GM12801 (cell line): ENCODE measurements around the gene CAB39L.

Source experiments
- TF ChIP-seq, protein P1 (sequence below): IDR thresholded peaks from one replicate; pipeline ENCODE4 v1.5.1; 2011; ENCODE audit warnings: control low read depth; ENCODE audit not compliant: insufficient read length; ENCODE audit errors: extremely low read depth

The CAB39L gene

DNA sequence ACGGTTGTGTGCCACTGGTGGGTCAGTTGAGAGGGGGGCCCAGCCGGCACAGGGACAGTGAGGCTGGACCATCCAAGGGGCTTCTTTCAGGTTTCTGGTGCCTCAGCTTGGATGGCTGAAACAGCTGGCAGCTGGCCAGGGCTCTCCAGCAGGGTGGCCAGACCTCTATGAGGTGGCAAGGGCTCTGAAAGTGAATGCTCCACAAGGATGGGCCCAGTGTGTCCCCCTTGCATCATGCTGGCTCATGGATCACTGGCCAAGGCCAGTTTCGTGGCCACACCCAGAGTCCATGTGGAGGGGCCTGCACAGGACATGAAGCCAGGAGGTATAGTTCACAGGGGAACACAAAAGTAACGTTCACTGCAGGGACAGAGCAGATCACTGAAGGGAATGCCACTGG is 146.5 kb downstream of the CAB39L start:
- TF ChIP-seq, protein P1, sequence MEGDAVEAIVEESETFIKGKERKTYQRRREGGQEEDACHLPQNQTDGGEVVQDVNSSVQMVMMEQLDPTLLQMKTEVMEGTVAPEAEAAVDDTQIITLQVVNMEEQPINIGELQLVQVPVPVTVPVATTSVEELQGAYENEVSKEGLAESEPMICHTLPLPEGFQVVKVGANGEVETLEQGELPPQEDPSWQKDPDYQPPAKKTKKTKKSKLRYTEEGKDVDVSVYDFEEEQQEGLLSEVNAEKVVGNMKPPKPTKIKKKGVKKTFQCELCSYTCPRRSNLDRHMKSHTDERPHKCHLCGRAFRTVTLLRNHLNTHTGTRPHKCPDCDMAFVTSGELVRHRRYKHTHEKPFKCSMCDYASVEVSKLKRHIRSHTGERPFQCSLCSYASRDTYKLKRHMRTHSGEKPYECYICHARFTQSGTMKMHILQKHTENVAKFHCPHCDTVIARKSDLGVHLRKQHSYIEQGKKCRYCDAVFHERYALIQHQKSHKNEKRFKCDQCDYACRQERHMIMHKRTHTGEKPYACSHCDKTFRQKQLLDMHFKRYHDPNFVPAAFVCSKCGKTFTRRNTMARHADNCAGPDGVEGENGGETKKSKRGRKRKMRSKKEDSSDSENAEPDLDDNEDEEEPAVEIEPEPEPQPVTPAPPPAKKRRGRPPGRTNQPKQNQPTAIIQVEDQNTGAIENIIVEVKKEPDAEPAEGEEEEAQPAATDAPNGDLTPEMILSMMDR: no peak

DNA sequence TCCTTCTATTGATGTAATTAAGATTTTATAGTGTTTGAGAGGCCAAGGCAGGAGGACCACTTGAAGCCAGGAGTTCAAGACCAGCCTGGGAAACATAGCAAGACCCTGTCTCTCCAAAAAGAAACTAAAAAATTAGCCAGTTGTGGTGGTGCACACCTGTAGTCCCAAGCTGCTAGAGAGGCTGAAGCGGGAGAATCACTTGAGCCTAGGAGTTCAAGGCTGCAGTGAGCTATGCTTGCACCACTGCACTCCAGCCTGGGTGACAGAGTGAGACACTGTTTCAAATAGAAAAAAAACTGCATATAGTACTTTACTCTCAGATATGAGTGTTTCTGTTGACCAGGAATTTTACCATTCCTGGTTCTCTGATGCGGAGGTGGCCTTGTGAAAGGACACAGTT is 147.2 kb downstream of the CAB39L start:
- TF ChIP-seq, protein P1: no peak

DNA sequence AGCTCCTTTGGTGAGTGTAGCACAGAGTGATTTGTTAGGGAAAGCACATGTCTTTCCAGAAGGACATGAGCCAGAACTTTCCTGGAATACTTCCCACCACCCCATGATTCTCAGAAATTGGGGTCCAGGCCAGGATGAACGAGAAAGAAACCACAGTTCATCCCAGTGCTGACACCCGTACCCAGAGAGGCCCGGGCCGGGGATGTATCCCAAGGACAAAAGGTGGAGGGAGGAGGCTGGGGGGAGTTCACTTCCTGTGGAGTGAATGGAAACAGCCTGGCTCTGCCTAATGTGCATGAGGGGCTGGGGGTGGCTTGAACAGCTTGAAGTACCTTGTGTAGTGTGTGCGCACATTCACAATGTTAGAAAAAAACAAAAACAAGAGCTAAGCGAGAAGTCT is 148.6 kb downstream of the CAB39L start:
- TF ChIP-seq, protein P1: no peak

DNA sequence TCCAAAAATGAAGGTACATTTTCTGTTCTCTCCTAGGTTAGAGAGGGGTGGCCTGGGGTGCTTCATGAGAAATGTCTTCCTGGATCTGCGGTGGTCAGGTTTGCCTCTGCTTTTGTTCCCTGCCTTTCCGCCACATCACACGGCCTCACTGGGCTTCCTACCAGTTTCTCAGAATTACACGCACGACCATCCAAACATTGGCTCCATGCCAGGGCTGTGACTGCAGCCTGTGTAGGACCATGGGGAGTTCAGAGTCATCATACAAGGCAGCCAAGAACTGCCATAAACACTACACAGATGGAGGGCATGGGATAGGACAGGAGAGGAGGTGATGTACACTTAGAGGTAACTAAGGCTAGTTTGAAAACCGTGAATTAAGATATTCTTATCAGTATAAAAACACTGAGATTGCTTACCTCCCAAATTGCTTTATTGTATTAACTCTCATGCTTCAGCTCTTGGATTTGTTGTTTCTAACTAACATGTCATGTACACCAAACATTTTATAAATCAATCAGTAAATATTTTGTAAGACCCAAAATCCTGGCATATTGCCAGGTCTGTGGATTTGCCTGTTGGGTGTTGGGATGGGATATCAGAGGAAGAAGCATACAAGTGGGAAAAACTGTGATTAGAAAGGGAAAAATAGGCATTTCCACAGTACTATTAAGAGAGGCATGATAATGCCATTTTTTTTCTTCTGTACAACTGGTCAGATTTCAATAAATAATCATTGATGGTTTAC is 150.9 kb downstream of the CAB39L start:
- TF ChIP-seq, protein P1: no peak

DNA sequence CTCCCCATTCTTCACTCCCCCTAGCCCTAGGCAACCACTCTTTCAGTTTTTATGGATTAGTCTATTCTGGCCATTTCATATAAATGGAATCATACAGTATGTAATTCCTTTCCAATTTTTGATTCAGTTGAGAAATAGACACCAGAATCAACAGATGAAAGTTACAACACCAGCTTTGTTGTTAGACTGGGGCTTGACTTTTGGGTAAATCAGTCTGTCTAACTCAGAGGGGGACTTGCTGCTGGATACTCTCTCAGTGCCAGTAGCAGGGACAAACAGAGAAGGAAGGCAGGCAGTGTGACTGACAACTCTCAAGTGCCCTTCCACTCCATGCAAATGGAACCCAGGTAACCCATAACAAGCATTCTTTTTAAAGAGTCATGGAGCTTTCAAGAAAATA is 155.4 kb downstream of the CAB39L start:
- TF ChIP-seq, protein P1: no peak

DNA sequence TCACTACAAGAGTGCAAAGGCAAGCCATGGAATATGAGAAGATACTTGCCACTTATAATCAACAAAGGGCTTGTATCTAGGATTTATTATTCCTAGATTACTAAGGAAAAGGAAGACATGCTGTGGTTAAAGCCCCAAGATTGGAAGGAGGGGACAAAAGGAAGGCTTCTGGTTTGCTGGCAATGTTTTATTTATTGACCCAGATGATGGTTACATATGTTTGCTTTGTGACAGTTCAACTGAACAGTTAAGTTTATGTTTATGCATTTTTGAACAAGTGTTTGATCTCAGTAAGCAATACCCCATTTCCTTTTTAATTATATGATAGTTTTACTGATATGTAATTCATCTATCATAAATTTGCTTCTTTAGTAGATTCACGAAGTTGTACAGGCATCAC is 155.9 kb downstream of the CAB39L start:
- TF ChIP-seq, protein P1: no peak

DNA sequence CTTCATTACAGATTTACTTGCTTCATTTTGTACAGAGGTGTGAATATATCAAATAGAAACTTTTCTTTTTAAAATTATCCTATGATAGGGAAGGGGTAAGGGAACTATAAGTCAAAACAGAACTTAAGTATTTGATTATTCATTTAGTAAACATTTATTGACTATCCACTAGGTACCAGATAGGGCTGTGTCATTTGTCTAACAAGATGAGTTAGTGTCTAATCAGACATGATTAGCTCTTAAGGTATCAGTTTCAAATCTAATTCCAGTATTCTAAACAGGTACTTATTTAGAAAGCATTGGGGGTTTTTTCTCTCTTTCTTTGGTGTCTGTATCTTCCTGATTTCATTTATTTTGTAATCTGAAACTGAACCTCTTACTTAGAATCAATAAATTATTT is 164.0 kb downstream of the CAB39L start:
- TF ChIP-seq, protein P1: no peak
